ENCODE results near the gene LRMDA. TPM values are rescaled to one million over a fixed set of nuclear protein-coding genes. Genes with fewer than 3 reads are reported as not detected.

Gene LRMDA
- total RNA-seq, 1 donor from 2014 or later: 2.1 TPM

- no peak for TF ChIP-seq CTCF (IDR thresholded peaks at IDR 0.05; ENCODE audit: partially characterized antibody, unreplicated experiment)
- Mint-ChIP-seq H3K27ac (ENCODE audit: unreplicated experiment) (no peak overlapping the region), H3K36me3 (ENCODE audit: unreplicated experiment) (no peaks in the 10 kb centered on the region), H3K27me3 (ENCODE audit: unreplicated experiment) (peaks cover 2% of the 10 kb centered on the region), H3K9me3 (ENCODE audit: unreplicated experiment) (no peaks in the 10 kb centered on the region), H3K4me3 (ENCODE audit: unreplicated experiment) (no peak overlapping the region), H3K4me1 (ENCODE audit: low read depth, unreplicated experiment) (peaks cover 4% of the 10 kb centered on the region)
- no peak for DNase-seq
Measured at GRCh38 chr10:75911426-75911825, 480.0 kb downstream of the LRMDA start.

GRCh38 chr10:75916906-75917305 is 485.5 kb downstream of the LRMDA start:
- no peak for TF ChIP-seq CTCF (IDR thresholded peaks at IDR 0.05; ENCODE audit: partially characterized antibody, unreplicated experiment)
- Mint-ChIP-seq H3K4me3 (ENCODE audit: unreplicated experiment) (no peak overlapping the region), H3K9me3 (ENCODE audit: unreplicated experiment) (no peaks in the 10 kb centered on the region), H3K27ac (ENCODE audit: unreplicated experiment) (no peak overlapping the region), H3K4me1 (ENCODE audit: low read depth, unreplicated experiment) (no peaks in the 10 kb centered on the region), H3K36me3 (ENCODE audit: unreplicated experiment) (no peaks in the 10 kb centered on the region), H3K27me3 (ENCODE audit: unreplicated experiment) (peaks cover 2% of the 10 kb centered on the region)
- no peak for DNase-seq

- no peaks in the 10 kb centered on the region for H3K4me1 Mint-ChIP-seq (ENCODE audit: low read depth, unreplicated experiment)
Measured at GRCh38 chr10:75919913-75920312, 488.5 kb downstream of the LRMDA start.

GRCh38 chr10:75922435-75922834 is 491.0 kb downstream of the LRMDA start:
- Mint-ChIP-seq H3K36me3 (ENCODE audit: unreplicated experiment) (no peaks in the 10 kb centered on the region), H3K27ac (ENCODE audit: unreplicated experiment) (no peak overlapping the region), H3K27me3 (ENCODE audit: unreplicated experiment) (peaks cover 5% of the 10 kb centered on the region), H3K4me3 (ENCODE audit: unreplicated experiment) (no peak overlapping the region), H3K4me1 (ENCODE audit: low read depth, unreplicated experiment) (no peaks in the 10 kb centered on the region), H3K9me3 (ENCODE audit: unreplicated experiment) (no peaks in the 10 kb centered on the region)
- DNase-seq: no peak
- no peak for TF ChIP-seq CTCF (IDR thresholded peaks at IDR 0.05; ENCODE audit: partially characterized antibody, unreplicated experiment)

More at GRCh38 chr10:75919913-75920312, 488.5 kb downstream of the LRMDA start:
- no peak for TF ChIP-seq CTCF (IDR thresholded peaks at IDR 0.05; ENCODE audit: partially characterized antibody, unreplicated experiment)
- Mint-ChIP-seq H3K27ac (ENCODE audit: unreplicated experiment) (no peak overlapping the region), H3K27me3 (ENCODE audit: unreplicated experiment) (peaks cover 5% of the 10 kb centered on the region), H3K4me3 (ENCODE audit: unreplicated experiment) (no peak overlapping the region), H3K9me3 (ENCODE audit: unreplicated experiment) (no peaks in the 10 kb centered on the region), H3K36me3 (ENCODE audit: unreplicated experiment) (no peaks in the 10 kb centered on the region)
- DNase-seq: no peak

- no peak for TF ChIP-seq CTCF (IDR thresholded peaks at IDR 0.05; ENCODE audit: partially characterized antibody, unreplicated experiment)
- no peak for DNase-seq
- H3K4me1 Mint-ChIP-seq (ENCODE audit: low read depth, unreplicated experiment): no peaks in the 10 kb centered on the region
- H3K36me3 Mint-ChIP-seq (ENCODE audit: unreplicated experiment): no peaks in the 10 kb centered on the region
- H3K4me3 Mint-ChIP-seq (ENCODE audit: unreplicated experiment): no peak overlapping the region
- H3K27ac Mint-ChIP-seq (ENCODE audit: unreplicated experiment): no peak overlapping the region
- H3K27me3 Mint-ChIP-seq (ENCODE audit: unreplicated experiment): peaks cover 5% of the 10 kb centered on the region
- no peaks in the 10 kb centered on the region for H3K9me3 Mint-ChIP-seq (ENCODE audit: unreplicated experiment)
Measured at GRCh38 chr10:75924309-75924902, 493.0 kb downstream of the LRMDA start.
